HG02571 (cell line): ENCODE measurements around the gene ZFY.

Experiments used
- ATAC-seq: cut with Tn5 transposase; IDR thresholded peaks from one replicate; pipeline ENCODE4 v1.9.1; 2021; ENCODE audit warnings: mild to moderate bottlenecking, moderate library complexity; ENCODE audit not compliant: unreplicated experiment

Gene ZFY

GRCh38 chrY:2934861-2935715 lies at the start of gene ZFY:
ZFY (plus strand) TSS chrY:2935381; CDS start chrY:2953937, 18,556 bp downstream.
- ATAC-seq = no peak

- ATAC-seq = no peak
Measured at GRCh38 chrY:2885880-2886279, 49.3 kb upstream of the ZFY start.

- ATAC-seq = no peak
Measured at GRCh38 chrY:2887386-2887785, 47.8 kb upstream of the ZFY start.

DNA sequence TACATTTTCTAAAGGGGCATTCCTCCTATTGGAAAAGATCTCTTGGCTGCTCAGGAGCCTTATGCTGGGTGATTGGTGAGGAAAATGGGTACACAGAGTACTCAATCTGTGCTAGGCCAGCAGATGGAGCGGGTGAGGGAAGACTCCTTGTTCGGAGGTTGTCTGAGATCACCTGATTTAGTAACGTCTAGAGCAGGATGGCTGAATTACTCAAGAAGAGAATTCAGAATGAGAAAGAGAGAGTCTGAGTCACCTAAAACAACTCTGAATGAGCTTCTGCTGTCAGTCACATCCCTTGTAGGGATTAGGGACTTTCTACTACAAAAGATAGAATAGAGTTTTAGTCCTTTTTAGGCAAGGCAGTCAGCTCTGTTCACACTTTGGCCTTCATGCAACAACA lies 47.2 kb upstream of the ZFY start:
- ATAC-seq = no peak

DNA sequence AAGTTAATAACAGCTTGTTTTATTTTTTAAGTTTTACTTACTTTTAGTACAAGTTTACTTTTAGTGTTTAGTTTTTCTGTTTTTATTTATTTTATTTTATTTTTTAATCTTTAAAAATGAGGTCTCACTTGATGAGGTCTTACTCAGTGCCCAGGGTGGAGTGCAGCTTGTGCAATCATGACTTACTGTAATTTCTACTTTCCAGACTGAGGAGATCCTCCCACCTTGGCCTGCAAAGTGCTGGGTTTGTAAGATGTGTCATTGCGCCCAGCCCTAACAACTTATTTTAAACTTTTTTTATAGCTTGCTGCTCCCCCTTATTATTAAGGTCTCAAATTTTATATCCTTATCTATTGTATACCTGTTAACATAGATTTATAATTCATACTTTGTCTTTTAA lies 41.7 kb upstream of the ZFY start:
- no peak for ATAC-seq

GRCh38 chrY:2896050-2896449 lies 39.1 kb upstream of the ZFY start:
- ATAC-seq = no peak

- no peak for ATAC-seq
Measured at GRCh38 chrY:2907356-2907755, 27.8 kb upstream of the ZFY start.

DNA sequence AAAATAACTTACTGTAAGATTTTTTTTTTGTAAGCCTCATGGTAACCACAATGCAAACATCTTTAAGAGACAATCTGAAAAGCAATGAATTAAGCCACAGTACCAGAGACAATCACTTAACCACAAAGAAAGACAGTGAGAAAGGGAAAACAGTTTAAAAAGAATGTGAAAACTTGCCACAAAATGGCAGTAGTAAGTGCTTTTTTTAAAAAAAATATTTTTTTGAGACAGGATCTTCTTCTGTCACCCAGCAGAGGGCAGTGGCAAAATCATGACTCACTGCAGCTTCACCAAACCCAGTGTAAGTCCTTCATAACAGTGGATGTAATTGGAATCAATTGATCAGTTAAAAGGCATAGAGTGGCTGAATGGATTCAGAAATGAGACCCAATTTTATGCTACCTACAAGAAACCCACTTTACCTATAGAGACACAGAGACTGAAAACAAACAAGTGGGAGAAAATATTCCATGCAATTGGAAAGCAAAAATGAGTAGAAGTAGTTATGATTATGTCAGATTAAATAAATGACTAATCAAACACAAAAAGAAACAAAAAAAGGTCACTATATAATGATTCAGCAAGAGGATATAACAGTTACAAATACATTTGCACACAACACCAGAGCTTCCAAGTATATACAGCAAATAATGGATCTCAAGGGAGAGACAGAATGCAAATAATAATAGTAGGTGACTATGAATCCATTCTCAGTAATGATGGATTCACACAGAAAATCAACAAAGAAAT lies 21.9 kb upstream of the ZFY start:
- no peak for ATAC-seq

GRCh38 chrY:2934078-2934477 lies 1.1 kb upstream of the ZFY start:
- no peak for ATAC-seq

GRCh38 chrY:2935716-2936435 lies 695 bp downstream of the ZFY start:
- no peak for ATAC-seq

- no peak for ATAC-seq
Measured at GRCh38 chrY:2936436-2936750, 1.2 kb downstream of the ZFY start.

- no peak for ATAC-seq
Measured at GRCh38 chrY:2937149-2937548, 2.0 kb downstream of the ZFY start.

DNA sequence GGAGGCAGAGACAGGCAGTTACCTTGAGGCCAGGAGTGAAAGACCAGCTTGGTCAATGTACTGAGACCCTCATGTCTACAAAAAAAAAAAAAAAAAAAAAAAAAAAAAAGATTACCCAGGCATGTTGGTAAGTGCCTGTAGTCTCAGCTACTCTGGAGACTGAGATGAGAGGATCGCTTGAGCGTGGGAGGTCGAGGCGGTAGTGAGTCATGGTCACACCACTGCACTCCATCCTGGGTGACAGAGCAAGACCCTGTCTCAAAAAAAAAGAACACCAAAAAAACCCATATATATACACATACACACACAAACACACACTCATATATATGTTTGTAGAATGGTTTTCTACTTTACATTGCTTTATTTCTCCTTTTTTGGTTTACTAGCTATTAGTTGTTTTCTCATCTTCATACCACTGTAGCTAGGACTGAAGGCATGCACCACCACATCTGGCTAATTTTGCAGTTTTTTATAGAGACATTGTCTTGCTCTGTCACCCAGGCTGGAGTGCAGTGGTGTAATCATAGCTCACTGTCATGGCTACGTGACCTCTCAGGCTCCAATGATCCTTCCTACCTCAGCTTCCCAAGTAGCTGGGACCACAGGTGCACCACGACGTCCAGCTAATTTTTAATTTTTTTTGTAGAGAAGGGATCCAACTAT lies 14.5 kb downstream of the ZFY start:
- ATAC-seq = no peak

- no peak for ATAC-seq
Measured at GRCh38 chrY:2950655-2951054, 15.5 kb downstream of the ZFY start.

DNA sequence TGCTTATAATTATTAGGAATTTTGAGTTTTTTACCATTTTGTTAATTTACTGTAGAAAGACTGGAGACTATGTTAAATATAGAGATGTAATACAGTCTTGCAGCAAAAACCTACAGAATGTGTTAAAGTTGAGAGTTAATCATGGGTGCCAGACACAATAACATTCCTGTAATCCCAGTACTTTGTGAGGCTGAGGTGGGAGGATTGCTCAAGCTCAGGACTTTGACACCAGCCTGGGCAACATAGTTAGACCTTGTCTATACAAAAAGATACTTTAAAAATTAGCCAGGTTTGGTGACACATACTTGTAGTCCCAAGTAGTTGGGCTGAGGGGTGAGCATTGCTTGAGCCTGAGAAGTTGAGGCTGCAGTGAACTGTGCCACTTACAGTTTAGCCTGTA lies 17.7 kb downstream of the ZFY start:
- no peak for ATAC-seq

DNA sequence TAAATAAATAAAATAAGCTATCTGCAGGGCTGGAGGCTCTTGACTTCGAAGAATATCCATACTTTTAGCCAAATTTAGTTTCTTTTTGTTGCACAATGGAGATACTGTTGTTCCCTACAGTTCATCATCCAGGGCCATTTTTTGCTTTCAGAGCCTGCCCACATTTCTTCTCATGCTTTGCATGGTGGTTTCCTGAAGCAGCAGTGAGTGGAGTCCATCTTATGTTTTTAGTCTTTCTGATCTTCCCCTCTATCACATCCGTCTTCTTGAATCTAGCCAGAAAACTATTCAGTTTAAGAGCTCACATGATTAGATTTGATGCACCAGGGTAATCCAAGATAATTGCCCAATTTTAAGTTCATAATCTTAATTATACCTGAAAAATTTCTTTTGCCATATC lies 19.6 kb downstream of the ZFY start:
- no peak for ATAC-seq

- ATAC-seq = no peak
Measured at GRCh38 chrY:2955561-2955960, 20.4 kb downstream of the ZFY start.

DNA sequence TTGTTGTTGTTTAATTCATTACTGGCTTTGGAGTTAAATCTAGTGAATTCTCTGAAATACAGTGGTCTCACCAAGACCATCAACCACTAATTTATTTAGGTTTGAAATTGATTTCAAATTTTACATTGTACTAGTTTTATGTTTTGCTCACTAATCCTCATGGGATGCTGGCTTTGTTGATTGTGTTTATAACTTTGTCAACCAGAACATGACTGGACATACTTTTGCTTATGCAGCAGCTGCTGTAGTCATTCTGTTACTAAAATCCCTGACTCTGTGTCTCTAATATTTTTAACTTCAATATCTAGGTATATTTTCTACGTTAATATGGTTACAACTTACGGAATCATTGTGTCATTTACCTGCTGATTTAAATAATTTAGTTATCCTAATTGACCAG lies 26.9 kb downstream of the ZFY start:
- no peak for ATAC-seq

- ATAC-seq = no peak
Measured at GRCh38 chrY:2964814-2965213, 29.6 kb downstream of the ZFY start.

DNA sequence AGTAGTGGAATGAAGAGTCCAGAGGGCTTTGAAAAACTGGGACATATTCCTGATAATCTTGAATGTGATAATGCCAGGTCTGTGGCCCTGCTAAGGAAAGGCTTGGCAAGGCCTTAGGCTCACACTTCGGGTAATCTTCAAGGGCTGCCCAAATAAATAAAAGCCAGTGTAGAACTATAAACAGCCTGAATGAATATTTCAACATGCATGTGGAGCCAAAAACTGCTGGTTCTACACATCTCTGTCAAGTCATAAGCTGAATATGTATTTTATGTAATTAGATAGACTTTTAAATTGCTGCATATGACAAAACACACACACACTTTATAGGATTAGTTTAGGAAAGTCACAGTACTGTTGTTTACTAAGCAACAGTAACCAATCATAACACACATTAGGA lies 30.4 kb downstream of the ZFY start:
- ATAC-seq = no peak

- ATAC-seq = no peak
Measured at GRCh38 chrY:2969561-2969960, 34.4 kb downstream of the ZFY start.
